ENCODE results near the gene DLG1. TPM values are rescaled to one million over a fixed set of nuclear protein-coding genes. Genes with fewer than 3 reads are reported as not detected.
A peak's percentile ranks its signal among the peaks of the same experiment; 100 is the strongest.

The DLG1 gene
- total RNA-seq, 1 experiment from 2014 or later: 111 TPM

DNA sequence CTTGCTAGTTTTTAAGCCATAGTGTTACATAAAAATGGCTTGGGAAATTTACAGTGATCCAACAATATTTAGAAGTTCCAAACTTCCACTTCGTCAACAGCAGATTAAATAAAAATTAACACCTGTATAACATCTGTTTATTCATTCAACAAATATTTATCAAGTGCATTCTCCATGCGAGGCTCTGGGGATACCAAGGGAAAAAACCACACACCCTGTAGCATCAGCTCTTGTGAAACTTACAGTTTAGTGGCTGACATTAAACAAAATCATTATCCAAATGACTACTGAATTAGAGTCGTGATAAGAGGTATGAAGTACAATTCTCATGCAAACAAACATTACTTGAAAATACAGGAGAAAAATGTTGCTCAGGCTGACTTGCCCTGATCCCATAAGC is 122.9 kb downstream of the DLG1 start:
- DNase-seq (ENCODE audit: low read depth): no peak

DNA sequence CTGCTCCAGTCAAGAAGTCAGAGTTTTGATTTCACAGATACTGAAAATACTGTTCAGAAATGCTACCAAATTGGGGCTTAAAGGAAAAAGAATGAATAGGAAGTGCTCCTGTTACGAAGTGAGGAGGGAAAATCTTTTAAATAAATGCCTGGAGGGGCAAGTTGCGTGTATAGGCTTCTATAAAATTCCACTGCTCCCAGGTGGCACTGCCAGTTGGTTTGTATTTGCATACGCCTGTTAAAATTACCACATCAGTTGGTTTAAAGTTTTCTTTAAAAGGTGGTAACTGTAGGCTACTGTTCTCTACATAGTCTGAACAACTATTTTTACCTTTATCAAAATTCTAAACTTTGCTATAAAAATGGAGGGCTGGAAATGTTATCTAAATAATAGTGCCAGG is 123.5 kb downstream of the DLG1 start:
- DNase-seq (ENCODE audit: low read depth): no peak

GRCh38 chr3:197173620-197174019 is 124.8 kb downstream of the DLG1 start:
- no peak for DNase-seq (ENCODE audit: low read depth)

DNA sequence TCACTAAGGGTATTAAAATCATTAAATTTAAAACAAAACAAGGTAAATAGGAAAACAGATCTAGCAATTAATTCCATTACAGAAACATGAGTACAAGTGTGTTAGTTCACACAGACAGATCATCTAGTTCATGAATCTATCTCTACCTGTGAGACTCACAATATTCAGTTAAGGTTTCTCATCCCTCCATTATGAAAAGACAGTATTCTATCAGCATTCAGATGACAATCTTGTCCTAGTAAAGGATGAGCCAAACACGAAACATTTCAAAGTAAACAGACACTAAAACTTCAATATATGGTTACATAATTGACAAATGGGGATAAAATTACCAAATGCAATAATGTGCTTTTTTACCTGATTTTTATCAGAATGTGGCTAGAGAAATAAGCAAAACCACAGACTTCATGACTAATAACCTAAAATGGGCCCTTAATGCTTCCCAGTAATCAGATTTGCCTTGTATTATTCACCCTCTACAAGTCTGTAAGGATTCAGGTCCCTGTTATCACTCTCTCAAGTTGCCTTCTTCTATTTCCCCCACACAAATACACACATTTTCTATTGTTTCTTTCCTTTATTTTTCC is 126.8 kb downstream of the DLG1 start:
- no peak for DNase-seq (ENCODE audit: low read depth)

- DNase-seq (ENCODE audit: low read depth): no peak
Measured at GRCh38 chr3:197169028-197169427, 129.4 kb downstream of the DLG1 start.

DNA sequence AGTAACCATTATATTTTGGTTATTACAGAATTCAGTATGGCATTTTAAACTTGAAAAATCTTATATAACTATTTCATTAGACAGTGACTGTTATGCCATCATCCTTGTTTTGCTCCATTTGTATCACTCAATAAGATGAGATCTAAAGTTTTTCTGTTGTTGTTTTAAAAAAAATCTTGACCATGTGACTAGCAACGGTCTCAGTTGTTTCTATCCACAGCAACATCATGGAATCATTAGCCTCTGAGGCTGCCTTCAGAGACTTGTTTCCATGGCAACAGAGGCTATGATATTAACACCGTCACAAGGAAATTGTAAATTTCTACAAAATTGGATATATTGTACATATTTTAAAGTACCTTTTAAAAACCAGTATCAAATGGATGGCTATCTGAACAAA is 129.8 kb downstream of the DLG1 start:
- DNase-seq (ENCODE audit: low read depth): no peak

DNA sequence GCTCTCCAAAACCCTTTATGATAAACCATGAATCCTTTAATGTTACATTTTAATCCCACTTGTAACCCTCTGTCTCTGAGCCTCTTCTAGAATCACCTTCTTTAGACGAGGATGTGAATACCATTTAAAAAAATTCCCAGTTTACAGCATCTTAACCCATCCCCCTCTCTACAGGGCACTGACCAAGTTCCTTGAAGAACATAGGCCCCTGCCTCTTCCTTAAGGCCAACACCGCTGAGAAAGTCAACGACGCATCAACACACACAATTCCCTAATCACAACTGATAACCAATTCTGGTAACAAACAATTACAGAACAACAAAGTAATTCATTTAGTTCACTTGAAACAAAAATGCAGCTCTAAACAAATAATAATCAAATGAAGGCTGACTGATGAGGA is 130.3 kb downstream of the DLG1 start:
- DNase-seq (ENCODE audit: low read depth): no peak

GRCh38 chr3:197167549-197167948 is 130.9 kb downstream of the DLG1 start:
- DNase-seq (ENCODE audit: low read depth): no peak

DNA sequence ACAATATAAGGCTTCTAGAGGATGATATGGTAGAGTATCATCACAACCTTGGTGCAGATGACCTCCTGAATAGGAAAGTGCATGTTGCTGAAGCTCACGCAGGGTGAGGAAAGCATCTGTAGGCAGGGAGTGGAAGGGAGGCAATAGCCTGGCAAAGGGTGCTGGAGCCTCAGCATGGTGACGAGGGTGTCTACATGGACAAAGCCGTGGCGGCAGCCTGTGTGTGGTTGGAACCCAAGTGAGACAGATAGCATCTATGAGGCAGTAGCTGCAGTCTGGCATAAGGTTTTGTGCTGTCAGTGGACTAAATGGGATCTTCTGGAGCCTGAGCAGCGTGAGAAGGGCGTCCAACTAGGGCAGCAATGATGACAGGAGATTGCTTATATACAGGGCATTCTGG is 132.5 kb downstream of the DLG1 start:
- DNase-seq (ENCODE audit: low read depth): no peak

DNA sequence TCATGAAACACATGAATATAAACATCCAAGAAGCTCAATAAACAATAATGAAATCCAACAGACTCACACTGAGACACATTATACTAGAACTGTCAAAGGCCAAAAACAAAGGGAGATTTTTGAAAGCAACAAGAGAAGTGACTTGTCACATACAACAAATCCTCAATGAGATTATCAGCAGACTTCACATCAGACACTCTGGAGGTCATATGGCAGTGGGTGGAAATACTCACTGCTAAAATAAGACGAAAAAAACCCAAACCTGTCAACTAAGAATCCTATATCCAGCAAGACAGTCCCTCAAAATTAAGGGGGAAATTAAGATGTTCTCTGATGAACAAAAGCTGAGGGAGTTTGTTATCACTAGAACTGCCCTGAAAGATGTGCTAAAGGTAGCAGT is 143.4 kb downstream of the DLG1 start:
- DNase-seq (ENCODE audit: low read depth): no peak

- peak; percentile 73 for DNase-seq (ENCODE audit: low read depth)
Measured at GRCh38 chr3:197151580-197151979, 146.8 kb downstream of the DLG1 start.

- no peak for DNase-seq (ENCODE audit: low read depth)
Measured at GRCh38 chr3:197149528-197149927, 148.9 kb downstream of the DLG1 start.

DNA sequence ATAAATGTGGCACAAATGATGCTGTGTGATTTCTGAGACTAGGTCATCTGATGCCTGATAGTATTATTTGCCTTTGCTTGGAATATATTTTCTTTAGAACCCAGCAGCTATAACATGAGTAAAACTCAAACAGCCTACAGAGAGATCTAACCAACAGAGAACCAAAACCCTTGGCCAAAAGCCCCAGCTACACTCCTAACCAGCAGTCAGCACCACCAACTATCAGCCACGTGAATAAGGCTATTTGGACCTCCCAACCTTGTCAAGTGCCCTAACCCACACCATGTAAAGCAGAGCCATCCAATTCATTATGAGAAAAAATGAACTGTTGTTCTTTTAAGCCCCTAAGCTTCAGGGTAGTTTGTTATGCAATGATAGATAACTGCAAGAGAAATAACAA is 154.2 kb downstream of the DLG1 start:
- no peak for DNase-seq (ENCODE audit: low read depth)

- DNase-seq (ENCODE audit: low read depth): no peak
Measured at GRCh38 chr3:197139586-197139985, 158.8 kb downstream of the DLG1 start.

DNA sequence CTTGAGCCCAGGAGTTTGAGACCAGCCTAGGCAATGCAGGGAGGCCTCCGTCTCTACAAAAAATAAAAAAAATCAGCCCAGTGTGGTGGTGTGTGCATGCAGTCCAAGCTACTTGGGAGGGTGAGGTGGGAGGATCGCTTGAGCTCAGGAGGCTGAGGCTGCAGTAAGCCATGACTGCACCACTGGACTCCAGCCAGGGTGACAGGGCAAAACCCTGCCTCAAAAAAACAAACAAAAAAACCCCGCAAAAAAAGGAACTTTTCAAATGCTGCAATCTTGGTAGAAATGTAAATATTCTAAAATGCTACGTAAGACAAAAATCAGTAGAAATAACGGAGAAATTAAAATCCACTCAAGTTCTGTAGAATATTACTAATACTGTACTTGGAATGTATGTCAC is 160.7 kb downstream of the DLG1 start:
- peak; percentile 6 for DNase-seq (ENCODE audit: low read depth)

DNA sequence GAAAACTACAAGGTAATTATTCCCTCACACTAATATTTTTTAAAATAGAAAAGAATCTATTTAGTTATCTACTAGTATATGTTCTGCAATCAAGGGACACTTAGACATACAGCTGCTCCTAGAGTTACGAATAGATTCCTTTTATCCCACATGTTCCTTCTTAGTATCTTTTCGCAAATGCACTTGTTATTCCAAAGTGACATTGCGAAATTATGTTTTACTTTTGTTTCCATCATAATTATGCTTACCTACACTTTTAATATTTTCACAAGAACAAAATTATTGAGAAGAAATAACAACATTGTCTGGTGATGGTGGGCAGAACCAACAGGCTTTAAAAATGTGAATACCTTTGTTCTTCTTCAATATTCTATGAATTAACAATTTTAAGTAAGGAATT is 161.7 kb downstream of the DLG1 start:
- DNase-seq (ENCODE audit: low read depth): no peak

GRCh38 chr3:197135212-197135611 is 163.2 kb downstream of the DLG1 start:
- no peak for DNase-seq (ENCODE audit: low read depth)

DNA sequence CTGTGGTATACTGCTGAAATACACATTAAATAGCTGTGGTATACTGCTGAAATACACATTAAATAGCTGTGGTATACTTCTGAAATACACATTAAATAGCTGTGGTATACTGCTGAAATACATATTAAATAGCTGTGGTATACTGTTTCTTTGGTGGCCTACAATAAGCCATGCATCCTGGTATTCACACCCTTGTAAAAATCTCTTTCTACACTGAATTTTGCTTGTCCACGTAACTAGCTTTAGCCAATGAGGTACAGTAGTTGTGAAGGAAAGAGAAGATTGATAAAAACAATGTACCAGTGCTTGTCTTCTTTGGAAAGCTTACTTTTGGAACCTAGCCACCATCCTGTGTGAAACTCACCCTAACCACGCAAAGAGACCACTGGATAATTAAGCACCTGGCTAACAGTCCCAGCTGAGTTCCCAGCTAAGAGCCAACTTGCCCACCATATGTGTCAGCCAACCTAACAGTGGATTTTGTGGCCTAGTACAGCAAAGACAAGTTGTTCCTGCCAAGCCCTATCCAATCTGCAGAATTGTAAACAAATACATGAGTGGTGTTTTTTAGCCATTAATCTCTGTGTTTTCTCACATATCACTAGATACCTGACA is 165.4 kb downstream of the DLG1 start:
- DNase-seq (ENCODE audit: low read depth): no peak

- peak; percentile 24 for DNase-seq (ENCODE audit: low read depth)
Measured at GRCh38 chr3:197125636-197126035, 172.8 kb downstream of the DLG1 start.

DNA sequence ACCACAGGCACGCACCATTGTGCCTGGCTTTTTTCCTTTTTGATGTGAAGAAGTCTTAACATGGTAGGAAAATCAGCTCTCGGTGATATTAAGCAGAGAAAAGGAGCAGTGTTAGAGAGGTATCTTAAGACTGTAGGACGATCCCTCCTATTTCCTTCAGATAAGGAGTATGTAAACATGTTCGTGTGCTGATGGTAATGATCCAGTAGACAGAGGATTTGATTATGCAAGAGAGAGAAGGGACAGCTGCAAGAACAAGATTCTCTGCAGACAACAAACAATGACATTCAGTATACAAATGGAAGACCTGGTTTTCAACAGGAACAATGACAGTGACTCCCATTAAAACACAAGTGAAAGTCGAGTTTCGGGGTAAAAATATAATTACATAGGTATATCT is 173.7 kb downstream of the DLG1 start:
- no peak for DNase-seq (ENCODE audit: low read depth)

DNA sequence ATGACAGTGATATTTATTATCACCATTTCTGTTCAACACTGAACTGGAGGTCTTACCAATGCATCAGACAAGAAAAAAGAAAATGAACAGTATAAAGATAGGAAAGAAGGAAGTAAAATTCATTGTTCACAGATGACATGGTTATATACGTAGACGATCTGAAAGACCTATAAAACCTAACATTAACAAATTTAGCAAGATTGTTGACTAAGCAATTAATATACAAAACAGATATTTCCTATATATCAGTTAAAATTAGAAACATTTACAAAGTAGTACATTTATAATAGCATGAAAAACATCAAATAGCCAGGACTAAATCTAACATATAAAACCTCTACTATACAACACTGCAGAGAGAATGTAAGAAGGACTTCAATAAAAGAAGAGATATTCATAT is 176.0 kb downstream of the DLG1 start:
- DNase-seq (ENCODE audit: low read depth): no peak

DNA sequence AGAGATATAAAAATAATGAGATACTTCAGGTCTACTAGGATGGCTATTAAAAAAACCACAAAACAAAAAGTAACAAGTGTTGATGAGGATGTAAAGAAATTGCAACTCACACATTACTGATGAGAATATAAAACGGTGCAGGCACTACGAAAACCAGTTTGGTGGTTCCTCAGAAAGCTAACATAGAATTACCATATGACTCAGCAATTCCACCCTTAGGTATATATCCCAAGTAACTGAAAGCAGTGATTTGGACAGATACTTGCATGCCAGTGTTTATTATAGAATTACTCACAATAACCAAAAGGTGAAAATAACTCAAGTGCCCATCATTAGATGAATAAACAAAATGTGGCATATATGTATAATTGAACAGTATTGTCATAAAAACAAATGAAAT is 181.3 kb downstream of the DLG1 start:
- no peak for DNase-seq (ENCODE audit: low read depth)

DNA sequence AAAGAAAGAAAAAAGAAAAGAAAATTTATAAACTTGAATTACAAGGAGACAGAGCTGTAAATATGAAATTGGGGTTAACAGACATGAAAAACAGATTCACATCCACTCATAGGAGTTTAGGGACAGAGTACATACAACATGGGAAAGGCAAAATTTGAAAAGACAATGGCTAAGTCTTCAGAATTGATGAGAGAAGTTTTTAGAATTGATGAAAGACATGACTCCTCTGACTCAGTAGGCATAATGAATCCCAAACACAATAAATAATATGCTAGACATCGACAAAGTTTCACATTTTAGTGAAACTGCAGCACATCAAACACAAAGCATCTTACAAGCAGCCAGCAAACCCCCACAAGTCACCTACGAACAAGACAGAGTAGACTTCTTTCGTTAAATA is 184.4 kb downstream of the DLG1 start:
- no peak for DNase-seq (ENCODE audit: low read depth)

DNA sequence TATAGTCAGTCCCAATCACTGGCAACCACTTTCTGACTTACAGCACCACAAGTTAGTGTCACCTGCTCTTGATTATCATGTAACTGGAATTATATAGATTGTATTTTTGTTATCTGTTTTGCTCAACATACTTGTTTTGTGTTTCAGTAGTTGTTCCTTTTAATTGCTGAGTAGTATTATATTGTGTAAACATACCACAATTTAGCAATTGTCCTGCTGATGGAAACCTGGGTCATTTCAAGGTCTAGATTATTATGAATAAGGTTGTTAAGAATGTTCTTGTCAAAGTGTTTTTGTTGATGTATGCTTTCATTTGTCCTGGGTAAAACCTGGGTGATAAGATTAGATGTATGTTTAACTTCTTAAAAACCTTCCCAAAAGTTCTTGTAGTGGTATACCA is 186.7 kb downstream of the DLG1 start:
- no peak for DNase-seq (ENCODE audit: low read depth)
